HG03558 (cell line): ENCODE results near the gene ELL.
"Not testable (repeated sequence)": the region's sequence is repeated elsewhere in the genome, so short reads cannot be mapped to it uniquely, and the experiment has no call there.

Experiments
- ATAC-seq: cut with Tn5 transposase; IDR thresholded peaks from one replicate; pipeline ENCODE4 v1.9.1; 2021; ENCODE audit warnings: moderate number of reproducible peaks; ENCODE audit not compliant: unreplicated experiment; ENCODE audit errors: extremely low read depth

ELL gene

DNA sequence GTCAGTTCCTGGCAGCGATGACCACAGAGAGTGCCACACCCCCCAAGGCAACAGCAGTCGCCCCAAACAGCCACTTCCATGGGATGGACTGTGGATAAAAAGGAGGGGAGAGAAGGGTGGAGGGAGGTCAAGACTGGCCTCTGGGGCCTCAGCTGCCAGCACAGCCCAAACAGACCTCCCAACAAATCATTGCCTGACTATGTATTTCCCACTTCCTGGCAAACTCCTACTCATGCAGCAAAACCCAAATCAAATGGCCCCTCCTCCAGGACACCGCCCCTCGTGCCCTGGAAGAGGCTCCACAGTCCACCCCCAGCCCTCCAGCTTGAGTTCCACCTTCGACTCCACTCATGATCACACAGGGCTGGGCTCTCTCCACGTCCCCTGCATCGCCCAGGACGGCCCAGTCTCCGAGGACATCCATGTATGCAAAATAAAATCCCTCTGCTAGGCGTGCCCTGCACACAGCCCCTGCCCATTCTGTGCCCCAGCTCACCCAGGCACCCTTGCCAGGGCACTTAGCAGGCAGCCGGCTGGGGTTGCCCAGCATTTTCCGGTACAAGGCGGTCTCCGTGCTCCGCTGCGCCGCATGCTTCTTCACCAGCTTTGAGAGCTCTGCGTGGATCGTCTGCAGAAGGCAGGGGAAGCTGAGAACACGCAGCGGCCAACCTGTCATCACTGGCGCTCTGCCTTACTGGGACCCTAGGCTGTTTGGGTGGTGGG lies 10.5 kb upstream of the ELL start:
- ATAC-seq, result no peak

- ATAC-seq, result no peak
Observed at GRCh38 chr19:18531485-18531884, 9.6 kb upstream of the ELL start.

DNA sequence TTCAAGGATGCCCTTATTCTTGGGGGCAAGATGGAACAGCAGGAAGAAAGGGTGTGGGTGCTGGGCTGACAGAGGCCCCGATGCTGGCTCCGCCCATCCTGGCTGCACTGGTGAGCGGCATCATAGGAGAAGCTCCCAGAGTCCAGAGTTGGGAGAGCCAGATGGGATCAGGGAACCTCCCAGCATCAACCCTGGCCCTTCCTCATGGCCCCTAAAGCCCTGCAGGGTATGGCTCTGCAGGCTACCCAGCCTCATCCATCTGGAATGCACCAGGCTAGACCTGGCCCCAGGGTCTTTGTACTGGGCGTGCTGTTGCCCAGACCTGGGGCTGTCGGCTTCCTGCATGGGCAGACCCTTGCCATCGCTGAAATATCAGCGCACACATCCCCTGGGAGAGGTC lies 7.9 kb upstream of the ELL start:
- ATAC-seq, result no peak

- no peak for ATAC-seq
Observed at GRCh38 chr19:18526316-18526715, 4.4 kb upstream of the ELL start.

- ATAC-seq, result no peak
Observed at GRCh38 chr19:18523841-18524240, 2.0 kb upstream of the ELL start.

DNA sequence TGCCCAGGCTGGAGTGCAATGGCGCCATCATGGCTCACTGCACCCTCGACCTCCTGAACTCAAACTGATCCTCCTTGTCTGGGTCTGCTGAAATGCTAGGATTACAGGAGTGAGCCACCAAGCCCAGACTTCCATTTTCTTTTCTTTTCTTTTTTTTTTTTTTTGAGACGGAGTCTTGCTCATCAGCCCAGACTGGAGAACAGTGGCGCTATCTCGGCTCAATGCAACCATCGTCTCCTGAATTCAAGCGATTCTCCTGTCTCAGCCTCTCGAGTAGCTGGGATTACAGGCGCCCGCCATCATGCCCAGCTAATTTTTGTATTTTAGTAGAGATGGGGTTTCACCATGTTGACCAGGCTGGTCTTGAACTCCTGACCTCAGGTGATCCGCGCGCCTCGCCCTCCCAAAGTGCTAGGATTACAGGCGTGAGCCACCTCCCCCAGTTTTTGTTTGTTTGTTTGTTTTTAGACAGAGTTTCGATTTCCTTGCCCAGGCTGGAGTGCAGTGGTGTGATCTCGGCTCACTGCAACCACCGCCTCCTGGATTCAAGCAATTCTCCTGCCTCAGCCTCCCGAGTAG lies 1.1 kb upstream of the ELL start:
- not testable (repeated sequence) for ATAC-seq

GRCh38 chr19:18522124-18522861 lies 423 bp upstream of the ELL start:
- ATAC-seq, result peak; percentile 72

- no peak for ATAC-seq
Observed at GRCh38 chr19:18520848-18521691, 800 bp downstream of the ELL start.

GRCh38 chr19:18519962-18520847 lies 1.7 kb downstream of the ELL start:
- no peak for ATAC-seq

DNA sequence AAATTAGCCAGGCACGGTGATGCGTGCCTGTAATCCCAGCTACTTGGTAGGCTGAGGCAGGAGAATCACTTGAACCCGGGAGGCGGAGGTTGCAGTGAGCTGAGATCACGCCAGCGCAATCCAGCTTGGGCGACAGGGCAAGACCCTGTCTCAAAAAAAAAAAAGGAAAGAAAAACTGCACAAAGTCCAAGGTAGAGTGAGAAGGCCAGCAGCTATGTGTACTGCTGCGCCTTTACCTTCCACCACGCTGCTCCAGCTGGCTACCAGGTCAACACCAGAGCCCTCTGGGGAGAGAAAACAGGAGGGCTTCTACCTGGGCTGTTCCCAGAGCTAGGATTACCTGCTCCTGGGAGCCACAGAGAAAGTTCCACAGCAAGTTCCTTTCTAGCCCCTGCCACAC lies 3.2 kb downstream of the ELL start:
- ATAC-seq, result no peak

DNA sequence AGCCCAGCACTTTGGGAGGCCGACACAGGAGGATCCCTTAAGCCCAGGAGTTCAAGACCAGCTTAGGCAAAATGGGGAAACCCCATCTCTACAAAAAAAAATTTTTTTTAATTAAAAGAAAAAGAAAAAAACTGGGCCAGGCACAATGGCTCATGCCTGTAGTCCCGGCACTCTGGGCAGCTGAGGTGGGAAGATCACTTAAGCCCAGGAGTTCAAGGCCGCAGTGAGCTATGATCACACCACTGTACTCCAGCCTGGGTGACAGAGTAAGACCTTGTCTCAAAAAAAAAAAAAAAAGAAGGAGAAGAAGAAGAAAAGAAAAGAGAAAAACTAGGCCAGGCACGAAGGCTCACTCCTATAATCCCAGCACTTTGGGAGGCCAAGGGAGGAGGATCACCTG lies 4.3 kb downstream of the ELL start:
- ATAC-seq, result no peak

DNA sequence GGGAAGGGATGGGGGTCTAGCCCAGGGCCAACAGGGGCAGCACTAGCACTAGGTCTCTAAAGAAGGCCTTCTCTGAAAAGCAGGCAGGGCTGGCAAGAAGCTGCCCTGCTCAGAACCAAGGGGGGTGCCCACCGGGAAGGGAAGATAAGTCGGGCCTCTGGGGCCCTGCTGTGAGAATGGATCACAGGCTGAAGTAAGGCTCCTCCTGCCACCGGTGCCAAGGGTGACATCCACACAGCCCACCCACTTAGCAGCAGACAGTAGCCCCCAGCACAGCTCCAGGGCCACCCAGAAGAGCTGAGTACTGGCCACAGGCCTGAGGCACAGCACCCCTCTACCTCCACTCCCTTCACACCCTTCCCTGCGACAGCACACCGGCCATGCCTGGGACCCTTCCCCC lies 5.9 kb downstream of the ELL start:
- ATAC-seq, result no peak

- ATAC-seq, result no peak
Observed at GRCh38 chr19:18514800-18515682, 6.8 kb downstream of the ELL start.

DNA sequence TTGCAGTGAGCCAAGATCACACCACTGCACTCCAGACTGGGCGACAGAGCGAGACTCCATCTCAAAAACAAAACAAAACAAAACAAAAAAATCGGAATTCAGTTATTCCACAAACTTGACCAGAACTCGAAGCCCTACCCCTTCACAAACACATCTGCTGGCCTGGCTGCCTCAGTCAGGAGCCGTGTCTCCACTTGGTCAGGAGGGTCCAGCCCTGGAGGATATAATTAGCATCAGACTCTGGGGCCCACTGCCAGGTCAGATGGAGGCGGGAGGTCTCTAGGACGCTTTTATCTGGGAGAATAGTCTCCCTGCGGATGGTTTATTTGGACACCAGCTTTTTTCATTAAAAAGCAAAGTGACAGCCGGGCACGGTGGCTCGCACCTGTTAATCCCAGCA lies 8.0 kb downstream of the ELL start:
- no peak for ATAC-seq

DNA sequence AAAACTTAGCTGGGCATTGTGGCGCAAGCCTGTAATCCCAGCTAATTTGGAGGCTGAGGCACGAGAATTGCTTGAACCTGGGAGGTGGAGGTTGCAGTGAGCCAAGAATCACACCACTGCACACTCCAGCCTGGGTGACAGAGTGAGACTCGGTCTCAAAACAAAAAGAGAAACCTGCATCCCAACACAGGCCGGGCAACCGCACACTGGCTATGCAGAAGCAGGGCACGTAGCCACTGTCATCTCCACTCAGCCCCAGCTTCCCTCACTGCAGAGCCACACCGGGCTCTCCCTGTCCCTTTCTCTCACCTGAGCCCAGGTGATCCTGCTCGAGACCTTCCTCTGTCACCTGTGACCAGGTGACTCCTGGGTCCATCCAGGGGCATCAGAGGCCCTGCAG lies 11.7 kb downstream of the ELL start:
- no peak for ATAC-seq

GRCh38 chr19:18508585-18508984 lies 13.3 kb downstream of the ELL start:
- ATAC-seq, result no peak

GRCh38 chr19:18507727-18508440 lies 14.0 kb downstream of the ELL start:
- ATAC-seq, result no peak

- no peak for ATAC-seq
Observed at GRCh38 chr19:18507021-18507726, 14.7 kb downstream of the ELL start.
